Gastroesophageal sphincter (tissue), 4 donors: Measurements from ENCODE around the gene CREB1. TPM values are rescaled to one million over a fixed set of nuclear protein-coding genes. Genes with fewer than 3 reads are reported as not detected.

Experiments used
- ATAC-seq: fragments of 150-250 bp; one replicate; pipeline ENCODE4 v1.9.1; 2016; ENCODE audit warnings: mild to moderate bottlenecking, moderate library complexity
- H3K27ac ChIP-seq, 4 donors: fragments of 200-600 bp; sonication (generic) in 3 of 4; 1 replicate in 3 of 4; 2 replicates in 1 of 4; pipeline ENCODE4 v1.5.1; 2016 to 2019
- H3K27me3 ChIP-seq: fragments of 200-600 bp; sonication (generic); one replicate; pipeline ENCODE4 v1.5.1; 2019
- H3K36me3 ChIP-seq, 2 donors: fragments of 200-600 bp; sonication (generic); one replicate each; pipeline ENCODE4 v1.5.1; 2019; ENCODE audit warnings: control low read depth in 1 of 2
- H3K4me1 ChIP-seq, 3 donors: fragments of 200-600 bp; sonication (generic); 1 replicate in 2 of 3; 2 replicates in 1 of 3; pipeline ENCODE4 v1.5.1; 2016 to 2019; ENCODE audit warnings: control low read depth in 2 of 3
- H3K4me3 ChIP-seq, 2 donors: fragments of 200-600 bp; sonication (generic); one replicate each; pipeline ENCODE4 v1.5.1; 2019; ENCODE audit warnings: mild to moderate bottlenecking in 1 of 2, moderate library complexity in 1 of 2
- H3K9me3 ChIP-seq, 3 donors: fragments of 200-600 bp; sonication (generic); one replicate each; pipeline ENCODE4 v1.5.1; 2017 to 2019; ENCODE audit warnings: control low read depth in 2 of 3
- EP300 ChIP-seq: sonication (generic); formaldehyde crosslinking; IDR thresholded peaks from one replicate; pipeline ENCODE4 v1.6.1; 2017; ENCODE audit warnings: antibody characterized with exemption, mild to moderate bottlenecking
- POLR2A ChIP-seq, 2 donors: fragments of 450-650 bp; IDR thresholded peaks; one replicate each; pipeline ENCODE4 v1.6.1; 2017; ENCODE audit warnings: antibody characterized with exemption in 2 of 2, mild to moderate bottlenecking in 2 of 2, moderate library complexity in 1 of 2
- POLR2AphosphoS5 ChIP-seq: sonication (generic); formaldehyde crosslinking; IDR thresholded peaks from one replicate; pipeline ENCODE4 v1.6.1; 2017; ENCODE audit warnings: antibody characterized with exemption
- WGBS, 2 donors: methylation state at CpG; one replicate each; pipeline ENCODE4 v1.1.5; 2018; ENCODE audit warnings: low coverage in 1 of 2; 5-methylcytosine and 5-hydroxymethylcytosine counted together
- total RNA-seq, 4 donors: library from RNA; depleted of rRNA; stranded (reverse); fragments of >200 nt; gene quantifications; one replicate each; pipeline ENCODE4 v1.1.0, GENCODE V29; 2016
- TF ChIP-seq, protein P1 (sequence below), 4 experiments: fragments of 200-600 bp in 2 of 4; fragments of 450-650 bp in 2 of 4; sonication (generic) in 1 of 4; IDR thresholded peaks; one replicate each; pipeline ENCODE4 v1.5.1; 2017 to 2019; ENCODE audit warnings: antibody characterized with exemption in 4 of 4, mild to moderate bottlenecking in 2 of 4, moderate library complexity in 2 of 4

Gene CREB1
- total RNA-seq, 4 donors from 2014 or later: 46.0 to 60.2 (median 57.5) TPM

DNA sequence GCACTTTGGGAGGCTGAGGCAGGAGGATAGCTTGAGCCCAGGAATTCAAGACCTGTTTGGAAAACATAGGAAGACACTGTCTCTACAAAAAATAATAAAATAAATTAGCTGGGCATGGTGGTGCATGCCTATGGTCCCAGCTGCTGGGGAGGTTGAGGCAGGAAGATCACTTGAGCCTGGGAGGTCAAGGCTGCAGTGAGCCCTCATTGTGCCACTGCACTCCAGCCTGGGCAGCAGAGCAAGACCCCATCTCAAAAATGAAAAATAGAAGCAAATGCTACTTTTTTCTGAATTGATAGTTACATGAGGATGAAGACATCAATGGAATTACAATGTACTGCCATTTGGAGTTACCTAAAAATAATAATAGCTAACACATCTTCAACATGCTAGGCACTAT is 63.5 kb downstream of the CREB1 start:
- TF ChIP-seq, protein P1, sequence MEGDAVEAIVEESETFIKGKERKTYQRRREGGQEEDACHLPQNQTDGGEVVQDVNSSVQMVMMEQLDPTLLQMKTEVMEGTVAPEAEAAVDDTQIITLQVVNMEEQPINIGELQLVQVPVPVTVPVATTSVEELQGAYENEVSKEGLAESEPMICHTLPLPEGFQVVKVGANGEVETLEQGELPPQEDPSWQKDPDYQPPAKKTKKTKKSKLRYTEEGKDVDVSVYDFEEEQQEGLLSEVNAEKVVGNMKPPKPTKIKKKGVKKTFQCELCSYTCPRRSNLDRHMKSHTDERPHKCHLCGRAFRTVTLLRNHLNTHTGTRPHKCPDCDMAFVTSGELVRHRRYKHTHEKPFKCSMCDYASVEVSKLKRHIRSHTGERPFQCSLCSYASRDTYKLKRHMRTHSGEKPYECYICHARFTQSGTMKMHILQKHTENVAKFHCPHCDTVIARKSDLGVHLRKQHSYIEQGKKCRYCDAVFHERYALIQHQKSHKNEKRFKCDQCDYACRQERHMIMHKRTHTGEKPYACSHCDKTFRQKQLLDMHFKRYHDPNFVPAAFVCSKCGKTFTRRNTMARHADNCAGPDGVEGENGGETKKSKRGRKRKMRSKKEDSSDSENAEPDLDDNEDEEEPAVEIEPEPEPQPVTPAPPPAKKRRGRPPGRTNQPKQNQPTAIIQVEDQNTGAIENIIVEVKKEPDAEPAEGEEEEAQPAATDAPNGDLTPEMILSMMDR (IDR thresholded peaks at IDR 0.05): no peak
- TF ChIP-seq POLR2AphosphoS5: no peak
- TF ChIP-seq POLR2A (IDR thresholded peaks at IDR 0.05): no peak
- no peak for TF ChIP-seq EP300
- ATAC-seq: no peak

GRCh38 chr2:207594264-207594663 is 64.5 kb downstream of the CREB1 start:
- Histone ChIP-seq H3K27ac (no peak overlapping the region), H3K4me1 (no peaks in the 10 kb centered on the region), H3K27me3 (no peaks in the 10 kb centered on the region), H3K36me3 (peaks cover 6 to 63% of the 10 kb centered on the region in 2 donors), H3K4me3 (no peak overlapping the region), H3K9me3 (peaks cover 0 to 17% (median 0%) of the 10 kb centered on the region in 3 donors)
- WGBS, 2 donors: 75% methylated on average over 2 to 3 of the region's 3 CpGs
- TF ChIP-seq, protein P1 (IDR thresholded peaks at IDR 0.05): no peak
- no peak for TF ChIP-seq POLR2AphosphoS5
- TF ChIP-seq EP300: no peak
- TF ChIP-seq POLR2A (IDR thresholded peaks at IDR 0.05): no peak
- ATAC-seq: no peak

More for the DNA sequence above, 63.5 kb downstream of the CREB1 start:
- Histone ChIP-seq H3K27me3 (no peaks in the 10 kb centered on the region), H3K4me1 (no peaks in the 10 kb centered on the region), H3K9me3 (peaks cover 0 to 17% (median 0%) of the 10 kb centered on the region in 3 donors), H3K36me3 (peaks cover 6 to 68% of the 10 kb centered on the region in 2 donors), H3K4me3 (no peak overlapping the region), H3K27ac (no peak overlapping the region)

DNA sequence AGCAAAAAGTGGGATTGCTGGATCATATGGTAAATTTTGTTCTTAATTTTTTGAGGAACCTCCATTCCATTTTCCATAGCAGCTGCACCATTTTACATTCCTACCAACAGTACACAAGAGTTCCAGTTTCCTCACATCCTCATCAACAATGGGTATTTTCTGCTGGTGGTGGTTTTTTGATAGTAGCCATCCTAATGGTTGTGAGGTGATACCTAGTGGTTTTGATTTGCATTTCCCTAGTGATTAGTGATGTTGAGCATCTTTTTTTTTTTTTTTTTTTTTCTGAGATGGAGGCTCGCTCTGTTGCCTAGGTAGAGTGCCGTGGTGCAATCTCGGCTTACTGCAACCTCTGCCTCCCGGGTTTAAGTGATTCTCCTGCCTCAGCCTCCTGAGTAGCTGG is 65.0 kb downstream of the CREB1 start:
- TF ChIP-seq POLR2A (IDR thresholded peaks at IDR 0.05): no peak
- TF ChIP-seq POLR2AphosphoS5: no peak
- TF ChIP-seq EP300: no peak
- TF ChIP-seq, protein P1 (IDR thresholded peaks at IDR 0.05): no peak
- no peak overlapping the region for H3K4me3 ChIP-seq
- H3K27ac ChIP-seq: no peak overlapping the region
- ATAC-seq: no peak
- H3K27me3 ChIP-seq: no peaks in the 10 kb centered on the region
- peaks cover 6 to 59% of the 10 kb centered on the region in 2 donors for H3K36me3 ChIP-seq
- peaks cover 0 to 17% (median 0%) of the 10 kb centered on the region in 3 donors for H3K9me3 ChIP-seq
- WGBS, 2 donors: no CpG with 5 or more reads among the region's 4 CpGs
- no peaks in the 10 kb centered on the region for H3K4me1 ChIP-seq

- Histone ChIP-seq H3K27me3 (no peaks in the 10 kb centered on the region), H3K4me3 (no peak overlapping the region), H3K4me1 (no peaks in the 10 kb centered on the region), H3K27ac (no peak overlapping the region), H3K9me3 (no peaks in the 10 kb centered on the region), H3K36me3 (peaks cover 0 to 23% of the 10 kb centered on the region in 2 donors)
- no peak for ATAC-seq
- TF ChIP-seq POLR2AphosphoS5 (no peak), EP300 (no peak), POLR2A (IDR thresholded peaks at IDR 0.05) (no peak)
- TF ChIP-seq, protein P1 (IDR thresholded peaks at IDR 0.05): no peak
These were observed 69.9 kb downstream of the CREB1 start for GRCh38 chr2:207599636-207600035.

GRCh38 chr2:207600231-207600630 is 70.5 kb downstream of the CREB1 start:
- TF ChIP-seq POLR2A (IDR thresholded peaks at IDR 0.05): no peak
- H3K4me3 ChIP-seq: no peak overlapping the region
- H3K36me3 ChIP-seq: peaks cover 0 to 23% of the 10 kb centered on the region in 2 donors
- H3K9me3 ChIP-seq: no peaks in the 10 kb centered on the region
- ATAC-seq: no peak
- H3K27me3 ChIP-seq: no peaks in the 10 kb centered on the region
- H3K4me1 ChIP-seq: no peaks in the 10 kb centered on the region
- no peak overlapping the region for H3K27ac ChIP-seq

DNA sequence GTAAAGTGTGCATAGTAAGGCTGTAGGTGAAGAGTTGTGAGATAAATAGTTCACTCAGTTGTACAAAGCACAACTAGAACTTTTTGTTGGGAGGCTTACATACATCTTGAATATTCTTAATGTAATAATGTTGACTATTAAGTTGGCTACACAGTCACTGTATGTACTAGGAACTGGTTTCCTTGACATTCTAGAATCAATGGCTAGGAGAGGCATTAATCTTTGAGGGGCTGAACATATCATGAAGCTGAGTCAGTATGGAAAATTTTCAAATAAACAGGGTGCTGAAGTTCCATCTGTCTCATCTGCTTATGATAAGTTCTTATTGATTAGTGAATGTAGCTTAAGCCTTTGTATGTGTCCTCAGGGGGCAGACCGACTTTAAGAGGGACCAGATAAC is 72.0 kb downstream of the CREB1 start:
- no peaks in the 10 kb centered on the region for H3K9me3 ChIP-seq
- no peaks in the 10 kb centered on the region for H3K27me3 ChIP-seq
- ATAC-seq: no peak
- no peak overlapping the region for H3K27ac ChIP-seq
- TF ChIP-seq POLR2AphosphoS5 (no peak), EP300 (no peak), POLR2A (IDR thresholded peaks at IDR 0.05) (no peak)
- TF ChIP-seq, protein P1 (IDR thresholded peaks at IDR 0.05): no peak
- H3K36me3 ChIP-seq: peaks cover 0 to 17% of the 10 kb centered on the region in 2 donors
- H3K4me3 ChIP-seq: no peak overlapping the region
- no peaks in the 10 kb centered on the region for H3K4me1 ChIP-seq
- 100% methylated on average over 1 of the region's 1 CpG for WGBS, 2 donors
